Body of pancreas (tissue), 4 donors: Measurements from ENCODE around the gene USP47. TPM values are rescaled to one million over a fixed set of nuclear protein-coding genes. Genes with fewer than 3 reads are reported as not detected.

ENCODE experiments used
- ATAC-seq: fragments of 150-250 bp; one replicate; pipeline ENCODE4 v1.9.1; 2016
- DNase-seq, 4 donors: peaks; one replicate each; pipeline ENCODE4 v3.0.0-alpha.2; 2019
- H3K27ac ChIP-seq, 4 donors: fragments of 200-600 bp; sonication (generic); 1 replicate in 3 of 4; 2 replicates in 1 of 4; pipeline versions ENCODE4 v1.5.1 to v1.6.1; 2016 to 2019; ENCODE audit warnings: mild to moderate bottlenecking in 1 of 4, mixed read lengths in 1 of 4, moderate library complexity in 1 of 4
- H3K27me3 ChIP-seq, 2 donors: fragments of 200-600 bp; sonication (generic); one replicate each; pipeline ENCODE4 v1.6.0; 2016; ENCODE audit warnings: mild to moderate bottlenecking in 1 of 2
- H3K36me3 ChIP-seq, 2 donors: fragments of 200-600 bp; sonication (generic); replicated peaks in 1 of 2; 2 replicates each; pipeline ENCODE4 v1.5.1; 2016; ENCODE audit warnings: low read depth in 2 of 2; ENCODE audit not compliant: insufficient read depth in 1 of 2
- H3K4me1 ChIP-seq: fragments of 200-600 bp; sonication (generic); one replicate; pipeline ENCODE4 v1.6.0; 2016
- H3K4me3 ChIP-seq, 2 donors: fragments of 200-600 bp; sonication (generic); 1 replicate in 1 of 2; 2 replicates in 1 of 2; pipeline ENCODE4 v1.5.1; 2016 to 2019
- H3K9me3 ChIP-seq, 3 donors: fragments of 200-600 bp; sonication (generic); 1 replicate in 2 of 3; 2 replicates in 1 of 3; pipeline ENCODE4 v1.5.1; 2016
- POLR2A ChIP-seq, 3 donors: fragments of 450-650 bp; IDR thresholded peaks; one replicate each; pipeline ENCODE4 v1.6.1; 2016; ENCODE audit warnings: antibody characterized with exemption in 3 of 3, mild to moderate bottlenecking in 2 of 3
- WGBS, 2 donors: methylation state at CpG; one replicate each; pipeline ENCODE4 v1.1.5; 2017; 5-methylcytosine and 5-hydroxymethylcytosine counted together
- intact Hi-C: fragments of 100-400 bp; cut with DNase I; formaldehyde crosslinking; loops from one replicate; pipeline ENCODE4 v1.15.1; 2023
- total RNA-seq, 2 donors: library from RNA; depleted of rRNA; stranded (reverse); fragments of >200 nt; gene quantifications; one replicate each; pipeline ENCODE4 v1.1.0, GENCODE V29; 2016
- TF ChIP-seq, protein P1 (sequence below), 7 experiments: fragments of 450-650 bp in 4 of 7; fragments of 200-600 bp in 3 of 7; sonication (generic) in 3 of 7; IDR thresholded peaks; one replicate each; pipeline ENCODE4 v1.5.1; 2016 to 2019; ENCODE audit warnings: antibody characterized with exemption in 7 of 7

Gene USP47
- total RNA-seq, 2 donors from 2014 or later = 51.1 to 63.3 TPM

DNA sequence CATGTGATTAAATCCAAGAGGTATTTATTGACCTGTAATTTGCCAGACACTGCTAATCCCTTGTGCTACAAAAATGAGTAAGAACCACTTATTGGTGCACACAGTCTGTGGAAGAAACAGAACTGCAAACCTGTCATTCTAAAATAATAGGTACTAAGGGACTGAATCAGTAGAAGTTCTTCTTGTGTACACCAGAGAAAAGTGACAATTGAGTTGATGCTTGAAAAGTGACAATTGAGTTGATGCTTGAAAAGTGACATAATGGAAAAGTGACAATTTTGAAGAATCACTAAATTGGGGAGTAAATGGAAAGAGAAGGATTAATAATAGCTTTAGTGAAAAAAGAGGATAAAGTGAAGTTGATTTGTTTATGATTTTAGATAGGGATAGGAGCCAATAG lies 110.3 kb downstream of the USP47 start:
- no peak for ATAC-seq
- Histone ChIP-seq H3K27ac (no peak overlapping the region), H3K27me3 (no peaks in the 10 kb centered on the region), H3K36me3 (peaks cover 0 to 28% of the 10 kb centered on the region in 2 donors), H3K9me3 (no peaks in the 10 kb centered on the region), H3K4me3 (no peak overlapping the region), H3K4me1 (no peaks in the 10 kb centered on the region)
- intact Hi-C loops = no loop called here
- TF ChIP-seq POLR2A (IDR thresholded peaks at IDR 0.05) = no peak
- TF ChIP-seq, protein P1, sequence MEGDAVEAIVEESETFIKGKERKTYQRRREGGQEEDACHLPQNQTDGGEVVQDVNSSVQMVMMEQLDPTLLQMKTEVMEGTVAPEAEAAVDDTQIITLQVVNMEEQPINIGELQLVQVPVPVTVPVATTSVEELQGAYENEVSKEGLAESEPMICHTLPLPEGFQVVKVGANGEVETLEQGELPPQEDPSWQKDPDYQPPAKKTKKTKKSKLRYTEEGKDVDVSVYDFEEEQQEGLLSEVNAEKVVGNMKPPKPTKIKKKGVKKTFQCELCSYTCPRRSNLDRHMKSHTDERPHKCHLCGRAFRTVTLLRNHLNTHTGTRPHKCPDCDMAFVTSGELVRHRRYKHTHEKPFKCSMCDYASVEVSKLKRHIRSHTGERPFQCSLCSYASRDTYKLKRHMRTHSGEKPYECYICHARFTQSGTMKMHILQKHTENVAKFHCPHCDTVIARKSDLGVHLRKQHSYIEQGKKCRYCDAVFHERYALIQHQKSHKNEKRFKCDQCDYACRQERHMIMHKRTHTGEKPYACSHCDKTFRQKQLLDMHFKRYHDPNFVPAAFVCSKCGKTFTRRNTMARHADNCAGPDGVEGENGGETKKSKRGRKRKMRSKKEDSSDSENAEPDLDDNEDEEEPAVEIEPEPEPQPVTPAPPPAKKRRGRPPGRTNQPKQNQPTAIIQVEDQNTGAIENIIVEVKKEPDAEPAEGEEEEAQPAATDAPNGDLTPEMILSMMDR (IDR thresholded peaks at IDR 0.05) = no peak
- no peak for DNase-seq

DNA sequence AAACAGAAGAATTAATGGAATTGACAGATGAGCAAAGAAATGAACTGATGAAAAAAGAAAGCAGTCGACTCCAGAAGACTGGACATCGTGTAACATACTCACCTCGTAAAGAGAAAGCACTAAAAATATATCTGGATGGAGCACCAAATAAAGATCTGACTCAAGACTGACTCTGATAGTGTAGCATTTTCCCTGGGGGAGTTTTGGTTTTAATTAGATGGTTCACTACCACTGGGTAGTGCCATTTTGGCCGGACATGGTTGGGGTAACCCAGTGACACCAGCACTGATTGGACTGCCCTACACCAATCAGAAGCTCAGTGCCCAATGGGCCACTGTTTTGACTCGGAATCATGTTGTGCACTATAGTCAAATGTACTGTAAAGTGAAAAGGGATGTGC lies 114.2 kb downstream of the USP47 start:
- Histone ChIP-seq H3K4me1 (no peaks in the 10 kb centered on the region), H3K9me3 (no peaks in the 10 kb centered on the region), H3K27ac (no peak overlapping the region), H3K4me3 (no peak overlapping the region), H3K36me3 (peaks cover 0 to 24% of the 10 kb centered on the region in 2 donors), H3K27me3 (no peaks in the 10 kb centered on the region)
- DNase-seq (no peak), ATAC-seq (no peak)
- intact Hi-C loops = no loop called here
- 95 to 97% methylated on average over 5 of the region's 5 CpGs for WGBS, 2 donors
- TF ChIP-seq, protein P1 (IDR thresholded peaks at IDR 0.05) = no peak

DNA sequence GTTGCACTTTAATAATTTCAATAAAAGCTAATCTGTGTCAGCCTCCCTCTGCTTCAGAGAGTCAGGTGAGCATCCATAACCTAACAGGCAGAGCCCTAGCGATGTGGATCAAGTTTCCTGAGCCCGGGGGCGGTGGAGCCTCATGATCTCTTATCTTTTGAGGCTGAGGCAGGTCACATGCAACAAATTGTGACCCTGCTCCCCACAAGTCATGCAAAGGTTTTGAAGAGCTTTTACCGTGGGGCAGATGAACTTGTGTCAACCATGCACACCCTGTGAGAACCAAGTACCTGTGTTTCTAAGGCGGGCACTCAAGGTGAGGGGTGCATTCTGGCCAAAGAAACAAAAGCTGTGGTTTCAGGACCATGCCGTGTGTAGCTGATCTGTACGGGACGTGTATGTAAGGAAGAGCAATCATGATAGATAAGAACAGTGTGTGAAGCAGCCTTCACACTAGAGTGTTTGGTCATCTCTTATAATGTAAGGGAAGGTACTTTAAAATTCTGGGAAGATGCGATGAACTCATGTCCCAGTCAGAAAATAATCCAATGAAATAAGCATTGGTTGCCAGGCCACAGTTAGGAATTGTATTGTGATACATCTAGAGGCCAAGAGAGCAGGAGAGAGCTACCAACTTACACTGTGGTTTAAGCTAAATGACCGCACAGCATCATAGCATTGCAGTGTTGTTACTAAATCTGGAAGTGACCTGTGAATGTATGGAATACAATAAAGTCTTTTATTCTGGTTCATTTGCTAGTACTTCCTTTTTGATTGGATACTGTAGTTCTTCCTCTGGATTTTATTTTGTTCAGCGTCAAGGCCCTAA lies 116.8 kb downstream of the USP47 start:
- ATAC-seq (no peak), DNase-seq (no peak)
- whole genome bisulfite sequencing, 2 donors = 90 to 93% methylated on average over 11 of the region's 11 CpGs
- Histone ChIP-seq H3K4me1 (peaks cover under 1% of the 10 kb centered on the region), H3K36me3 (peaks cover 0 to 19% of the 10 kb centered on the region in 2 donors), H3K27me3 (no peaks in the 10 kb centered on the region), H3K9me3 (no peaks in the 10 kb centered on the region), H3K4me3 (no peak overlapping the region), H3K27ac (no peak overlapping the region)
- TF ChIP-seq, protein P1 (IDR thresholded peaks at IDR 0.05) = no peak
- TF ChIP-seq POLR2A (IDR thresholded peaks at IDR 0.05) = no peak
- intact Hi-C loops = no loop called here

DNA sequence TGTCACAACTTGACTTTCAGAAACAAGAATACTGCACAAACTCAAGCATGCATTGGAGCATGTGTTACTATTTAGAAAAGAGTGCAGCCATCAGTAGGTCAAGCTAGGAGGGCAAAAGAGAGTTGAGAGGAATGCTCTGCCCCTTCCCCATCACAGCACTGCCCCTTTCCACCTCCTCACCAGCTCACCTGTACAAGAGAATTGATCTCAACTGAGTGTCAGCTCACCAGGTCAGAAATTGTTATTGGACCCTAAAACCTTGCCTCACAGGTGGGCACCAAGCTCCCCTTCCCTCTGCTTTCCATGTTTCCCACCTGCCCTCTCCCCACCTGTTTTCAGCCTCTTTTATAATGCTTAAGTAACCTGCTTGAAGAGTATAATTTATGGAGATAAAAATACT lies 117.8 kb downstream of the USP47 start:
- no peak for ATAC-seq
- TF ChIP-seq POLR2A (IDR thresholded peaks at IDR 0.05) = no peak
- TF ChIP-seq, protein P1 (IDR thresholded peaks at IDR 0.05) = no peak
- DNase-seq = no peak
- Histone ChIP-seq H3K4me1 (peaks cover 8% of the 10 kb centered on the region), H3K27me3 (no peaks in the 10 kb centered on the region), H3K27ac (no peak overlapping the region), H3K9me3 (no peaks in the 10 kb centered on the region), H3K4me3 (no peak overlapping the region), H3K36me3 (peaks cover 0 to 12% of the 10 kb centered on the region in 2 donors)
- intact Hi-C loops = no loop called here

DNA sequence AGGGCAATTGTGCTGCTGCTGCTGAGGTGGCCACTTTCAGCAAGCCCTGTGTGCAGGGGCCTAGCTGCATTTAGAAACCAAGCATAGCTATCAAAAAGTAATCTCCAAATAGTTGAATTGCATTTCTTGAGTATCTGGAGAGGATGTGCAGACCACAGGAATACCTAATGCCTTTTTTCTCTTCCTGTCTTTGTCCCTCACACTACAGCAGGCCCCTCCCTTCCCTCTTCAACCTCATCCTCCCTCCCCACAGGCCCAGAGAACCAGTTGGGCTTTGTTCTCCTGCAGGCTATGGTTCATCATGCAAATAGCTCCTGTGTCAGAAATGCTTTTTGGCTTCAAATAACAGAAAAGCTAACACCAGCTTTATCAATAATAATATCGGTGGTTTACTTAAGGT lies 118.9 kb downstream of the USP47 start:
- TF ChIP-seq POLR2A (IDR thresholded peaks at IDR 0.05) = no peak
- TF ChIP-seq, protein P1 (IDR thresholded peaks at IDR 0.05) = no peak
- WGBS, 2 donors = 79 to 90% methylated on average over 1 of the region's 1 CpG
- ATAC-seq = no peak
- Histone ChIP-seq H3K9me3 (no peaks in the 10 kb centered on the region), H3K36me3 (peaks cover 0 to 11% of the 10 kb centered on the region in 2 donors), H3K27ac (no peak overlapping the region), H3K27me3 (no peaks in the 10 kb centered on the region), H3K4me1 (peaks cover 8% of the 10 kb centered on the region), H3K4me3 (no peak overlapping the region)
- no peak for DNase-seq
- intact Hi-C loops = no loop called here
